Parathyroid adenoma (tissue), 2 donors: ENCODE measurements around the gene PRKCA.

Experiments used
- H2AFZ ChIP-seq: fragments of 300-600 bp; sonication (generic); one replicate; pipeline ENCODE4 v1.7.0; 2017; ENCODE audit warnings: antibody characterized with exemption, mild to moderate bottlenecking
- H3K27ac ChIP-seq: fragments of 300-600 bp; sonication (generic); one replicate; pipeline ENCODE4 v1.7.0; 2017
- H3K27me3 ChIP-seq: fragments of 300-600 bp; sonication (generic); one replicate; pipeline ENCODE4 v1.7.0; 2017; ENCODE audit warnings: low read length; ENCODE audit not compliant: control insufficient read depth, insufficient read depth
- H3K36me3 ChIP-seq: fragments of 300-600 bp; sonication (generic); one replicate; pipeline ENCODE4 v1.7.0; 2017; ENCODE audit warnings: low read length; ENCODE audit not compliant: control insufficient read depth, insufficient read depth
- H3K4me1 ChIP-seq: fragments of 300-600 bp; sonication (generic); one replicate; pipeline ENCODE4 v1.7.0; 2017; ENCODE audit warnings: control low read depth
- H3K4me2 ChIP-seq: fragments of 300-600 bp; sonication (generic); one replicate; pipeline ENCODE4 v1.7.0; 2017; ENCODE audit warnings: low read length
- H3K4me3 ChIP-seq: fragments of 300-600 bp; sonication (generic); one replicate; pipeline ENCODE4 v1.7.0; 2017; ENCODE audit warnings: low read depth, low read length
- H3K79me2 ChIP-seq: fragments of 300-600 bp; sonication (generic); one replicate; pipeline ENCODE4 v1.7.0; 2017; ENCODE audit warnings: control low read depth
- H3K9ac ChIP-seq: fragments of 300-600 bp; sonication (generic); one replicate; pipeline ENCODE4 v1.7.0; 2017; ENCODE audit warnings: mild to moderate bottlenecking
- H3K9me3 ChIP-seq: fragments of 300-600 bp; sonication (generic); one replicate; pipeline ENCODE4 v1.7.0; 2017; ENCODE audit warnings: low read length; ENCODE audit not compliant: control insufficient read depth
- CTCF ChIP-seq: fragments of 300-600 bp; sonication (generic); IDR thresholded peaks from one replicate; pipeline ENCODE4 v1.7.0; 2017; ENCODE audit warnings: antibody characterized with exemption, mild to moderate bottlenecking
- donor health status: primary hyperparathyroidism.

PRKCA gene

GRCh38 chr17:66750781-66751543, 448.5 kb downstream of the PRKCA start:
- no peak overlapping the region for H2AFZ ChIP-seq
- no peak overlapping the region for H3K4me3 ChIP-seq
- no peaks in the 10 kb centered on the region for H3K4me1 ChIP-seq
- H3K4me2 ChIP-seq: no peak overlapping the region
- no peaks in the 10 kb centered on the region for H3K27me3 ChIP-seq
- H3K36me3 ChIP-seq: no peaks in the 10 kb centered on the region
- no peak overlapping the region for H3K9ac ChIP-seq
- no peak for TF ChIP-seq CTCF
- H3K9me3 ChIP-seq: no peaks in the 10 kb centered on the region
- H3K27ac ChIP-seq: no peak overlapping the region
- no peaks in the 10 kb centered on the region for H3K79me2 ChIP-seq

GRCh38 chr17:66751771-66752170, 449.4 kb downstream of the PRKCA start:
- no peak overlapping the region for H2AFZ ChIP-seq
- no peak overlapping the region for H3K9ac ChIP-seq
- no peaks in the 10 kb centered on the region for H3K27me3 ChIP-seq
- H3K27ac ChIP-seq: no peak overlapping the region
- TF ChIP-seq CTCF: no peak
- no peaks in the 10 kb centered on the region for H3K9me3 ChIP-seq
- no peaks in the 10 kb centered on the region for H3K36me3 ChIP-seq
- H3K4me3 ChIP-seq: no peak overlapping the region
- no peak overlapping the region for H3K4me2 ChIP-seq
- H3K79me2 ChIP-seq: no peaks in the 10 kb centered on the region
- no peaks in the 10 kb centered on the region for H3K4me1 ChIP-seq

GRCh38 chr17:66752411-66752810, 450.0 kb downstream of the PRKCA start:
- Histone ChIP-seq H3K9me3 (no peaks in the 10 kb centered on the region), H3K36me3 (no peaks in the 10 kb centered on the region), H3K27ac (no peak overlapping the region)

GRCh38 chr17:66753126-66753920, 450.9 kb downstream of the PRKCA start:
- H3K4me3 ChIP-seq: no peak overlapping the region
- no peaks in the 10 kb centered on the region for H3K4me1 ChIP-seq
- no peaks in the 10 kb centered on the region for H3K27me3 ChIP-seq
- H2AFZ ChIP-seq: no peak overlapping the region
- no peaks in the 10 kb centered on the region for H3K79me2 ChIP-seq
- H3K9ac ChIP-seq: no peak overlapping the region
- H3K36me3 ChIP-seq: no peaks in the 10 kb centered on the region
- TF ChIP-seq CTCF: no peak
- no peaks in the 10 kb centered on the region for H3K9me3 ChIP-seq
- no peak overlapping the region for H3K4me2 ChIP-seq
- H3K27ac ChIP-seq: no peak overlapping the region

More at GRCh38 chr17:66752411-66752810, 450.0 kb downstream of the PRKCA start:
- no peak for TF ChIP-seq CTCF
- H3K4me2 ChIP-seq: no peak overlapping the region
- H2AFZ ChIP-seq: no peak overlapping the region
- H3K9ac ChIP-seq: no peak overlapping the region
- H3K27me3 ChIP-seq: no peaks in the 10 kb centered on the region
- no peaks in the 10 kb centered on the region for H3K79me2 ChIP-seq
- H3K4me3 ChIP-seq: no peak overlapping the region
- H3K4me1 ChIP-seq: no peaks in the 10 kb centered on the region
